K562 (cell line): ENCODE measurements around the gene ARHGEF7. TPM values are rescaled to one million over a fixed set of nuclear protein-coding genes. Genes with fewer than 3 reads are reported as not detected.

Experiments used
- ATAC-seq: fragments of 200-7000 bp; cut with Tn5 transposase; 3 replicates; pipeline ENCODE4 v1.9.1; 2020; ENCODE audit warnings: moderate library complexity
- BruUV-seq: library from RNA; stranded (reverse); fragments of 400-500 nt; replicated peaks from 2 replicates; lab custom pipeline; 2021; lab: Mats Ljungman, UMichigan
- CTCF ChIA-PET: fragments of 300-600 bp; formaldehyde crosslinking; extraction: SDS; loops from one replicate; lab custom pipeline; 2021; ENCODE audit warnings: low intra/inter-chr PET ratio; lab: Yijun Ruan, JAX
- POLR2A ChIA-PET: fragments of 300-600, 350-650 bp; sonication (Branson Sonifier 250); formaldehyde crosslinking; extraction: SDS; loops from one replicate; lab custom pipeline; 2021; ENCODE audit warnings: antibody characterized with exemption, inconsistent platforms; lab: Yijun Ruan, JAX
- DNase-seq, 4 experiments: peaks; one replicate each; pipeline versions ENCODE4 v3.0.0 to v3.0.0-alpha.2; 2011 to 2018; ENCODE audit warnings: low spot score in 3 of 4, mixed read lengths in 3 of 4; ENCODE audit errors: extremely low read depth in 1 of 4
- FAIRE-seq: peaks from 2 replicates; lab custom pipeline; 2011; peaks lifted over from hg19 to GRCh38; lab: Jason Lieb, UNC
- H2AFZ ChIP-seq: 2 replicates; pipeline ENCODE4 v1.6.0; 2011; ENCODE audit warnings: low read depth, low read length, control low read depth, inconsistent platforms
- H3K27ac ChIP-seq: fragments of 200-600 bp; 3 replicates; pipeline ENCODE4 v1.8.0; 2011; ENCODE audit warnings: low read depth, mild to moderate bottlenecking, control low read depth, inconsistent platforms, low read length, moderate library complexity, mixed read lengths; ENCODE audit errors: extremely low read depth
- H3K27me3 ChIP-seq, 2 experiments: fragments of 300-600 bp in 1 of 2; 2 replicates in 1 of 2; 3 replicates in 1 of 2; pipeline versions ENCODE4 v1.6.0 to v1.8.0; 2011; ENCODE audit warnings: inconsistent platforms in 2 of 2, low read length in 2 of 2, mild to moderate bottlenecking in 1 of 2, mixed read lengths in 1 of 2, moderate library complexity in 1 of 2; ENCODE audit not compliant: control insufficient read depth in 2 of 2, insufficient read depth in 2 of 2
- H3K36me3 ChIP-seq: fragments of 300-600 bp; 3 replicates; pipeline ENCODE4 v1.8.0; 2011; ENCODE audit warnings: mild to moderate bottlenecking, low read length, inconsistent platforms; ENCODE audit not compliant: control insufficient read depth, insufficient read depth
- H3K4me1 ChIP-seq, 2 experiments: fragments of 200-600 bp in 1 of 2; replicated peaks in 1 of 2; 2 replicates in 1 of 2; 3 replicates in 1 of 2; pipeline versions ENCODE4 v1.5.1 to v1.8.0; 2011; ENCODE audit warnings: inconsistent platforms in 2 of 2, low read length in 2 of 2, mild to moderate bottlenecking in 1 of 2, mixed read lengths in 1 of 2, moderate library complexity in 1 of 2; ENCODE audit not compliant: control insufficient read depth in 2 of 2, insufficient read depth in 2 of 2
- H3K4me2 ChIP-seq: 2 replicates; pipeline ENCODE4 v1.6.1; 2011; ENCODE audit warnings: low read length, control low read depth, inconsistent platforms, mixed read lengths; ENCODE audit not compliant: insufficient read depth
- H3K4me3 ChIP-seq: fragments of 200-600 bp; sonication (generic), shearing (Covaris generic); 2 replicates; pipeline ENCODE4 v1.5.1; 2016; ENCODE audit warnings: control low read depth, inconsistent platforms
- H3K79me2 ChIP-seq: fragments of 200-600 bp; 3 replicates; pipeline ENCODE4 v1.8.0; 2011; ENCODE audit warnings: low read length, inconsistent platforms; ENCODE audit not compliant: control insufficient read depth, insufficient read depth
- H3K9ac ChIP-seq, 2 experiments: 2 replicates each; pipeline versions ENCODE4 v1.6.0 to v1.6.1; 2011; ENCODE audit warnings: low read depth in 2 of 2, low read length in 2 of 2, control low read depth in 1 of 2, inconsistent platforms in 1 of 2, mild to moderate bottlenecking in 1 of 2, mixed read lengths in 1 of 2; ENCODE audit not compliant: insufficient read depth in 1 of 2
- H3K9me1 ChIP-seq: one replicate; pipeline ENCODE4 v1.6.0; 2011; ENCODE audit warnings: inconsistent platforms, mild to moderate bottlenecking, low read length, moderate library complexity; ENCODE audit not compliant: control insufficient read depth, insufficient read depth
- H3K9me3 ChIP-seq: replicated peaks from 2 replicates; pipeline ENCODE4 v1.5.1; 2011; ENCODE audit warnings: low read depth, low read length, inconsistent platforms; ENCODE audit not compliant: control insufficient read depth, insufficient read depth
- H4K20me1 ChIP-seq: replicated peaks from 2 replicates; pipeline ENCODE4 v1.6.1; 2011; ENCODE audit warnings: low read length, inconsistent platforms, mixed read lengths; ENCODE audit not compliant: control insufficient read depth, insufficient read depth
- BRCA1 ChIP-seq, 2 experiments: fragments of 450-650 bp in 1 of 2; sonication (generic) in 1 of 2; formaldehyde crosslinking in 1 of 2; IDR thresholded peaks; 2 replicates each; pipeline versions ENCODE4 v1.5.0 to v1.6.1; 2017 to 2020; ENCODE audit warnings: mild to moderate bottlenecking in 1 of 2, missing genetic modification reagents in 1 of 2
- BRD9 ChIP-seq: fragments of 450-650 bp; IDR thresholded peaks from 2 replicates; pipeline ENCODE4 v1.6.1; 2018; ENCODE audit warnings: low read depth; ENCODE audit not compliant: partially characterized antibody
- KDM1A ChIP-seq, 2 experiments: fragments of 450-650 bp; IDR thresholded peaks; 2 replicates each; pipeline ENCODE4 v1.6.1; 2016; ENCODE audit warnings: mild to moderate bottlenecking in 2 of 2
- RBM22 ChIP-seq: fragments of 200-400 bp; formaldehyde crosslinking; IDR thresholded peaks from 2 replicates; pipeline ENCODE4 v1.6.1; 2018; ENCODE audit warnings: low read length, low read depth; ENCODE audit not compliant: poor library complexity, severe bottlenecking
- TCF3 ChIP-seq: sonication (generic); formaldehyde crosslinking; IDR thresholded peaks from 2 replicates; pipeline ENCODE4 v1.4.0; 2020; ENCODE audit warnings: mild to moderate bottlenecking, missing genetic modification reagents
- ZNF263 ChIP-seq: sonication (generic); formaldehyde crosslinking; IDR thresholded peaks from 2 replicates; pipeline ENCODE4 v1.8.0; 2022; ENCODE audit warnings: mild to moderate bottlenecking, missing genetic modification reagents, borderline replicate concordance
- ZNF436 ChIP-seq: fragments of 250-450, 450-650 bp; sonication (Bioruptor Pico); formaldehyde crosslinking; IDR thresholded peaks from 2 replicates; pipeline ENCODE4 v1.7.0; 2020; ENCODE audit warnings: mild to moderate bottlenecking
- ZNF507 ChIP-seq: conservative IDR thresholded peaks from 2 replicates; pipeline ENCODE4 v1.6.1; 2017; ENCODE audit warnings: missing genetic modification characterization, missing compliant biosample characterization
- WGBS: fragments of 100-300 bp; shearing (Covaris generic); methylation state at CpG from one replicate; pipeline ENCODE4 v1.1.6; 2016; ENCODE audit warnings: low coverage, mixed read lengths; ENCODE audit not compliant: insufficient coverage; ENCODE audit errors: missing lambda C conversion rate; 5-methylcytosine and 5-hydroxymethylcytosine counted together
- in situ Hi-C: fragments of 300-500 bp; cut with MboI; formaldehyde crosslinking; loops from 4 replicates; pipeline ENCODE4 v1.15.0; 2018; ENCODE audit warnings: inconsistent platforms, mixed read lengths
- intact Hi-C: fragments of 100-400 bp; cut with micrococcal nuclease; formaldehyde crosslinking; loops from 2 replicates; pipeline ENCODE4 v1.14.2; 2022
- polyA plus RNA-seq, 8 experiments: library from polyadenylated mRNA; depleted of rRNA in 4 of 8; stranded (reverse) in 5 of 8; unstranded in 3 of 8; fragments of >200 nt; fragmentation: Nextera tagmentation in 2 of 8; fragmentation: Illumina TruSeq in 1 of 8; extraction: Ambion mirVana in 2 of 8; extraction: Trizol in 1 of 8; gene quantifications; 2 replicates each; pipeline versions ENCODE4 v1.2.1 to v1.2.3, GENCODE V29; 2011 to 2014; ENCODE audit warnings: inconsistent platforms in 1 of 8, missing spikeins in 1 of 8
- total RNA-seq, 7 experiments: library from RNA; depleted of rRNA in 6 of 7; stranded (reverse); fragments of >200 nt in 6 of 7; fragmentation: Illumina TruSeq in 2 of 7; extraction: Trizol in 2 of 7; gene quantifications; 2 replicates each; pipeline versions ENCODE4 v1.2.1 to v1.2.3, GENCODE V29; 2011 to 2021; ENCODE audit warnings: low replicate concordance in 1 of 7

The ARHGEF7 gene
- total and polyA plus RNA-seq, 9 of the 15 experiments (the other 6 are each of a cell fraction or from before 2014, with no cell fraction given): 2.1 to 26.8 (median 17.5) TPM

DNA sequence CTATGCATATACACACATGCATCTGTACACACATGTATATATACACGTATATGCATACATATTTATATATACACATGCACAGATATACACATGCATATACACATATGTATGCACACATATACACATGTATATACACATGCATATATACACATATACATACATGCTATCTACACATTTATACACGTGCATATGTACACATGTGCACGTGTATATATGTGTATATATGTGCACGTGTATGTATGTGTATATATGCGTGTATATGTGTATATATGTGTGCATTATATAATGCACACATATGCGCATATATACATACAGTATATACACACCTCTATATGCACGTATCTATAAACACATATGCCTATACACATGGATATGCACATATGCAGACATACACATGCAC is 17.8 kb downstream of the ARHGEF7 start:
- WGBS: 9% methylated on average over 7 of the region's 7 CpGs
- DNase-seq (no peak), FAIRE-seq (no peak), ATAC-seq (no peak)
- Histone ChIP-seq H3K4me1 (no peaks in the 10 kb centered on the region), H3K27ac (no peak overlapping the region), H3K79me2 (no peaks in the 10 kb centered on the region)
- TF ChIP-seq KDM1A (IDR thresholded peaks at IDR 0.05) (peak in 1 of 2 experiments; percentile 40; a peak in 1 of 4 replicates), ZNF436 (CRISPR knock-in tag) (no peak), BRCA1 (IDR thresholded peaks at IDR 0.05) (no peak), BRCA1 (CRISPR knock-in tag; IDR thresholded peaks at IDR 0.05) (no peak), TCF3 (no peak), ZNF507 (tag) (no peak), BRD9 (no peak)
- TF ChIP-seq, all 486 proteins: peak for 1
- Histone ChIP-seq H3K9me3 (no peaks in the 10 kb centered on the region), H3K4me3 (no peak overlapping the region), H4K20me1 (no peaks in the 10 kb centered on the region), H3K27me3 (peaks cover 3 to 9% of the 10 kb centered on the region in 2 experiments; a peak in 3 of 5 replicates), H3K9me1 (no peaks in the 10 kb centered on the region), H3K36me3 (no peaks in the 10 kb centered on the region), H2AFZ (no peak overlapping the region), H3K9ac (no peak overlapping the region), H3K4me2 (no peak overlapping the region)
- ChIA-PET POLR2A (no interaction called here), CTCF (no interaction called here)
- intact Hi-C loops (no loop called here), in situ Hi-C loops (no loop called here)
- no TSS peak for BruUV-seq

DNA sequence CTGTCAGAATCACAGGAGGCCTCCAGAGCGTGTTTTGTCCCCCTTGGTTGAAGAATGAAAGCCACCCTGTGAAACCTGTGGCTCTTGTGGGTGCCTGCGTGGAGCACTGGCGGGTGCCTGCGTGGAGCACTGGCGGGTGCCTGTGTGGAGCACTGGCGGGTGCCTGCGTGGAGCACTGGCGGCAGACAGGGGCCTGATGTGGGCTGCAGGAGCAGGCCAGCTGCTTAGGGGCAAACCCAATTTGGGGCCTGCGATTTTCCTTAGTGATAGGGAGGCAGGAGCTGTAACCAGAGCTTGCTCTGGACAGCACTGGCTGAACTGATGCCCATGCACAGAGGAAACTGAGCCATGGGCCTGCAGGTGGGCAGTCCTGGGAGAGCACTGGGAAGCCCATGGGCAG is 24.3 kb downstream of the ARHGEF7 start:
- no peak for FAIRE-seq

More for the DNA sequence above, 24.3 kb downstream of the ARHGEF7 start:
- CTCF ChIA-PET: no interaction called here
- Histone ChIP-seq H3K27ac (no peak overlapping the region), H2AFZ (no peak overlapping the region), H3K36me3 (no peaks in the 10 kb centered on the region)
- WGBS: 0% methylated on average over 4 of the region's 9 CpGs
- TF ChIP-seq ZNF263 (CRISPR knock-in tag): 0 out of 2 replicates have a peak, but pooled peaks have one; percentile 57
- TF ChIP-seq RBM22: no peak
- TF ChIP-seq, all 486 proteins: peak for 1
- in situ Hi-C loops: no loop called here
- no peaks in the 10 kb centered on the region for H3K4me1 ChIP-seq
- peaks cover 28 to 32% of the 10 kb centered on the region in 2 experiments for H3K27me3 ChIP-seq
- H3K9me1 ChIP-seq: no peaks in the 10 kb centered on the region
- intact Hi-C loops: no loop called here
- no peaks in the 10 kb centered on the region for H3K79me2 ChIP-seq
- no peak for DNase-seq
- H3K9me3 ChIP-seq: no peaks in the 10 kb centered on the region
- BruUV-seq: no TSS peak
- POLR2A ChIA-PET: no interaction called here
- no peak overlapping the region for H3K9ac ChIP-seq
- H3K4me2 ChIP-seq: no peak overlapping the region
- no peak overlapping the region for H3K4me3 ChIP-seq
- no peaks in the 10 kb centered on the region for H4K20me1 ChIP-seq
- ATAC-seq: no peak
